ENCODE results near the gene CCDC88C.
"Not testable (repeated sequence)": the region's sequence is repeated elsewhere in the genome, so short reads cannot be mapped to it uniquely, and the experiment has no call there.

CCDC88C gene

GRCh38 chr14:91231446-91231845, 186.2 kb downstream of the CCDC88C start:
- POLR2A ChIA-PET, result no interaction called here
- DNase-seq (ENCODE audit: extremely low spot score), result no peak
- TF ChIP-seq CTCF (IDR thresholded peaks at IDR 0.05; ENCODE audit: control extremely low read depth, extremely low read depth, low read depth, missing control alignments), result no peak
- CTCF ChIA-PET, result no interaction called here

GRCh38 chr14:91230397-91231035, 187.1 kb downstream of the CCDC88C start:
- no peak for DNase-seq (ENCODE audit: extremely low spot score)
- POLR2A ChIA-PET, result no interaction called here
- no peak for TF ChIP-seq CTCF (IDR thresholded peaks at IDR 0.05; ENCODE audit: control extremely low read depth, extremely low read depth, low read depth, missing control alignments)
- CTCF ChIA-PET, result interaction anchor here (1.9 kb wide), 1 partner anchor 11 kb away, joined by 4 read pairs; no protein-coding TSS in a partner anchor

- CTCF ChIA-PET, result interaction anchor here (1.4 to 1.9 kb wide), 5 partner anchors 8 to 327 kb away, joined by 4 to 7 read pairs (median 5); no protein-coding TSS in a partner anchor
- POLR2A ChIA-PET, result no interaction called here
- no peak for TF ChIP-seq CTCF (IDR thresholded peaks at IDR 0.05; ENCODE audit: control extremely low read depth, extremely low read depth, low read depth, missing control alignments)
- DNase-seq (ENCODE audit: extremely low spot score), result peak; percentile 75
These were observed 187.8 kb downstream of the CCDC88C start for GRCh38 chr14:91229743-91230200.

GRCh38 chr14:91229005-91229382, 188.6 kb downstream of the CCDC88C start:
- ChIA-PET POLR2A (no interaction called here), CTCF (interaction anchor here (1.2 to 1.9 kb wide), 7 partner anchors 9 to 326 kb away, joined by 3 to 7 read pairs (median 4); no protein-coding TSS in a partner anchor)
- TF ChIP-seq CTCF (IDR thresholded peaks at IDR 0.05; ENCODE audit: control extremely low read depth, extremely low read depth, low read depth, missing control alignments), result no peak
- no peak for DNase-seq (ENCODE audit: extremely low spot score)

- CTCF ChIA-PET, result interaction anchor here (1.1 to 1.9 kb wide), 11 partner anchors 10 to 325 kb away, joined by 3 to 7 read pairs (median 4); no protein-coding TSS in a partner anchor
- DNase-seq (ENCODE audit: extremely low spot score), result peak; percentile 87
- no peak for TF ChIP-seq CTCF (IDR thresholded peaks at IDR 0.05; ENCODE audit: control extremely low read depth, extremely low read depth, low read depth, missing control alignments)
- POLR2A ChIA-PET, result no interaction called here
These were observed 189.3 kb downstream of the CCDC88C start for GRCh38 chr14:91228112-91229004.

- no peak for TF ChIP-seq CTCF (IDR thresholded peaks at IDR 0.05; ENCODE audit: control extremely low read depth, extremely low read depth, low read depth, missing control alignments)
- POLR2A ChIA-PET, result no interaction called here
- no peak for DNase-seq (ENCODE audit: extremely low spot score)
- CTCF ChIA-PET, result interaction anchor here (0.9 to 1.5 kb wide), 7 partner anchors 11 to 60 kb away, joined by 3 to 5 read pairs (median 4); no protein-coding TSS in a partner anchor
These were observed 190.4 kb downstream of the CCDC88C start for GRCh38 chr14:91227183-91227628.

GRCh38 chr14:91226360-91226759, 191.3 kb downstream of the CCDC88C start:
- DNase-seq (ENCODE audit: extremely low spot score); POLR2A ChIA-PET: not testable (repeated sequence)
- CTCF ChIA-PET, result interaction anchor here (0.9 to 1.3 kb wide), 2 partner anchors 49 to 60 kb away, joined by 3 to 4 read pairs; no protein-coding TSS in a partner anchor
